AG10803 (cell line): ENCODE data around the gene SIGLEC11.

ENCODE experiments used
- DNase-seq: peaks from one replicate; pipeline ENCODE4 v3.0.0; 2010; ENCODE audit warnings: low read depth
- H3K4me3 ChIP-seq: 2 replicates; pipeline ENCODE4 v1.5.1; 2011; ENCODE audit warnings: mild to moderate bottlenecking, low read length, control low read depth
- CTCF ChIP-seq: conservative IDR thresholded peaks from 2 replicates; pipeline ENCODE4 v1.5.1; 2011; ENCODE audit warnings: mild to moderate bottlenecking, low read length, control low read depth, inconsistent platforms

The SIGLEC11 gene

GRCh38 chr19:50002386-50002960, 41.5 kb upstream of the SIGLEC11 start:
- DNase-seq: no peak
- H3K4me3 ChIP-seq: no peak overlapping the region
- no peak for TF ChIP-seq CTCF

GRCh38 chr19:50001775-50002174, 40.8 kb upstream of the SIGLEC11 start:
- DNase-seq: no peak
- no peak overlapping the region for H3K4me3 ChIP-seq
- no peak for TF ChIP-seq CTCF

GRCh38 chr19:50000841-50001557, 40.0 kb upstream of the SIGLEC11 start:
- DNase-seq: no peak
- TF ChIP-seq CTCF: no peak
- no peak overlapping the region for H3K4me3 ChIP-seq

DNA sequence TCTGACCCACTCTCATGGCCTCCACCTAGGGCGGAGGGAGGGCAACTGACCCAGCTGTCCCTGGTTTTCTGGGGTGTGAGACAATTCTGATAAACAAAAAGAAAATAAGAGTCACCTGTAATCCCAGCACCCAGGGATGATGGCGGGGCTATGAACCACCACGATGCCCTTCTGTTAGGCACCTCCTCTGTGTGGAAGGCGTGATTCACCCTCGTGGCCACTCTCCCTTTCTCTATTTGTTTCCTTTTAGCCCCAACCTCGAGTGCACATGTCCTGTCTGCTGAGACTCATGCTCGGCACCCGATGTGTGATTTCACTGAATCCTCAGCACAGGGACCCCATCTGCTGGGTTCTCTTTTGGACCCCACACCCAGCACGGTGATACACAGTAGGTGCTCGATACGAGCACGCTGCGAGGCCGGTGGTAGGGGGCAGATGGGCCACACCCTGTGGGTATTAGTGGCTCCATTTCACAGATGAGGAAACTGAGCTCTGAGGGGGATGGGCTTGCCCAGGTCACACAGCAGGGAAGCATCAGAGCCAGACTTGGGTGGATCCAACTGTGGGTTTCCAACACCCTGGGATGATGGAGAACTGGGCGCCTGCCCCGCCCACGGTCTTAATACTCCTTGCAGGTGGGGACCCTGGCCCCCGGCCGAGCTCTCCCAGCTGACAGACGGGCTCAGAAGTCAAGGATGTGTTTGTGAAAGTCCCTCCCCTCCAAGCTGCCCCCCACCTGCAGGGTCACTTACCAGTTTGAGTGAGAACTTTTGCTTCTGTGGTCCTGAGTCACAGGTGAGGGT, 39.3 kb upstream of the SIGLEC11 start:
- no peak for TF ChIP-seq CTCF
- DNase-seq: no peak
- H3K4me3 ChIP-seq: no peak overlapping the region

GRCh38 chr19:49999371-50000010, 38.5 kb upstream of the SIGLEC11 start:
- TF ChIP-seq CTCF: no peak
- no peak overlapping the region for H3K4me3 ChIP-seq
- no peak for DNase-seq

GRCh38 chr19:49997709-49998108, 36.7 kb upstream of the SIGLEC11 start:
- peak; percentile 6 for DNase-seq
- no peak overlapping the region for H3K4me3 ChIP-seq
- no peak for TF ChIP-seq CTCF
